Stimulated activated CD8-positive, alpha-beta memory T cell treated with anti-CD3 and anti-CD28 coated beads, Interleukin-12 subunit alpha, Interleukin-12 subunit beta, amount 100 ng/mL, for 24 hours (primary cell): ENCODE results near the gene SDHAF3.
"Not testable (repeated sequence)": the region's sequence is repeated elsewhere in the genome, so short reads cannot be mapped to it uniquely, and the experiment has no call there.

Source experiments
- DNase-seq: peaks from one replicate; pipeline ENCODE4 v3.0.0-alpha.2; 2020; ENCODE audit errors: extremely low read depth

SDHAF3 gene

DNA sequence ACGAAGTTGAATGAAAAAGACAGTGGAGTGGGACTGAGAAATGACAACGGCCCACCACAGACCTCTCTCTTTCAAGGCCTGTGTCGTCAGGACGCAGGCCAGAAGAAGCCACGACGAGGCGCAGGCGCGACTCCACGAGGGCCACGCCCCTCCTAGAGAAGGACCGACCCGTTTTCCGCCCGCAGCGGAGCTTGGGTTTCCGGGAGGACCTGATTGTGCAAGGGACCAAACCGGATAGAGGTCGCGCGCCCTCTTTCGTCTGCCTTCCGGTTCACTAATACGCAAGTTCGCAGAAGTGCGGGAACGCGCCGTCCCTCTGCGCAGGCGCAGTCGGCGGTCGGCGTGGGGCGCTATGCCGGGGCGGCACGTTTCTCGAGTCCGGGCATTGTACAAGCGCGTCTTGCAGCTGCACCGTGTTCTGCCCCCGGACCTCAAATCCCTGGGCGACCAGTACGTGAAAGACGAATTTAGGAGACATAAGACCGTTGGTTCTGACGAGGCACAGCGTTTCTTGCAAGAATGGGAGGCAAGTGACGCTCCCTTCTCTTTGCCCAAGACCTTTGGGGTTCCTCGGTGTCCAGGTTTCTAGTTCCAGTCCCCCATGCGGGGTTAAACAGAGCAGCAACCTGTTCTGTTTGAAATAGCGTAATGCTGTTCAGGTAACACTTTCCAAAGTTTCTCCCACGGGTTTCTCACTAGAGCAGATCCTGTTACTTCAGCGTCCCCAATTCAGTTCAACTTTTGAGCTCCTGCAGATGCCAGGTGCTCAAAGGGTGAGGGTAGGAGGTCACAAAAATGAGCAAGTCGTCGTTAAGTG lies at the start of gene SDHAF3:
Gene SDHAF3 (plus strand): TSS at position 327 of the 817 bp plus-strand sequence. CDS start 26 bp downstream, at position 353.
- peak; percentile 98 for DNase-seq

DNA sequence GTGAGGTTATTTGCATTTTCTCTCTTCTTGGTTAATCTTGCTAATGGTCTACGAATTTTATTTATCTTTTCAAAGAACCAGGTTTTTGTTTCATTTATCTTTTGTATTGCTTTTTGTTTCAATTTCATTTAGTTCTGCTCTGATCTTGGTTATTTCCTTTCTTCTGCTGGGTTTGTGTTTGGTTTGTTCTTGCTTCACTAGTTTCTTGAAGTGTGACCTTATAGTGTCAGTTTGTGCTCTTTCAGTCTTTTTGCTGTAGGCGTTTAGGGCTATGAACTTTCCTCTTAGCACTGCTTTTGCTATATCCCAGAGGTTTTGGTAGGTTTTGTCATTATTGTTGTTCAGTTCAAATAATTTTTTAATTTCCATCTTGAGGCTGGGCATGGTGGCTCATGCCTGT lies 45.5 kb upstream of the SDHAF3 start:
- not testable (repeated sequence) for DNase-seq

DNA sequence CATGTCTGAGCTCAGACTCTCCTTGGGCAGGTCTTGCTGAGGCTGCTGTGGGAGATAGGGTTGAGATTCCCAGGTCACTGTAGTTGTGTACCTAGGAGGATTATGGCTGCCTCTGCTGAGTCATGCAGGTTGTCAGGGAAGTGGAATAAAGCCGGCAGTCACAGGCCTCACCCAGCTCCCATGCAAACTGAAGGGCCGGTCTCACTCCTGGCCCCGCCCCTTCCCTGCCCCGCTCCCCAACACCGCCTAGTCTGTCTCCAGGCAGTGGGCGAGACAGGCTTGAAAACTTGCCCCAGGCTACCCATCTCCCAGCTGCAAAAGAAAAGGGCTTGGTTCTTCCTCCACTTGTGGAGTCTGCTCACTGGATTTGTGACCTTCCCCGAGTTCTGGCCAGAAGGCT lies 41.6 kb upstream of the SDHAF3 start:
- DNase-seq: no peak

DNA sequence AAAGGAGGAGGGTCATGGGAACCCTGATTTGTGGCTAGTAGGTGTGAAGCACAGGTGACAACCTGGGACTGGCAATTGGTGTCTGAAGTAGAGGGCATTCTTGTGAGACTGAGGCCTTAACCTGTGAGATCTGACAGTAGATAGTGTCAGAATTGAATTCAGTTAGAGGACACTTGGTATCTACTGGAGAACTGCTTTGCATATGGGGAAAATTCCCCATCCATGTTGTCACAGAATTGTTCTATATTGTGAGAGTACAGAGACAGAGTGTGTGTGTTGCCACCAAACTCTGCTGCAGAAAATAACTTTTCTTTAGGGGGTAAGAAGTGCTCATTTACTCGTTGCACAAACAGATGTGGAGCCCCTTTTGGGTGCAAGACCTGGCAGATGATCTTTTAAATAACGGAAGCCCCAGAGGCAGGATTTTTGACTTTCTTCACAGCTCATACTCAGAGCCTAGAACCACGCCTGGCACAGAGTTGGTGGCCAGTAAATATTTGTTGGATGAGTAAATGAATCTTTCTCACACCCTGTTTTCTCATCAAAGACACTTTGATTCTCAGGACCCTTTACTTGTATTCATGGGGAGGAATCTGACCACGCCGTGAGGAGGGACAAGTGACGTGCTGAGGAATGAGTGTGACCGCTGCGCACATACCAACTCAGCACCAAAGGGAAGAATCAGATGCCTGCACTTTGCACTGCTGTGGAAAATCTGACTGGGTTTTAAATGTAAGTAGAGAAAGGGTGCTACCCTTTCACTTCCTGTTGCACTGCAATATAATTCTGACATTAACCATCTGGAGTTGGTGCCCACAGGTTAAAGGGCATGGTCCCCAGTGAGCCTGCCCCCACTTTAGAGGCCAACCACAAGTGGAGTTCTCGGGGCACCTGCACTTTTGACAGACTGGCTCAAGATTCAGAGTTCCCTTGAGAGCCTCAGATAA lies 39.2 kb upstream of the SDHAF3 start:
- DNase-seq: no peak

DNA sequence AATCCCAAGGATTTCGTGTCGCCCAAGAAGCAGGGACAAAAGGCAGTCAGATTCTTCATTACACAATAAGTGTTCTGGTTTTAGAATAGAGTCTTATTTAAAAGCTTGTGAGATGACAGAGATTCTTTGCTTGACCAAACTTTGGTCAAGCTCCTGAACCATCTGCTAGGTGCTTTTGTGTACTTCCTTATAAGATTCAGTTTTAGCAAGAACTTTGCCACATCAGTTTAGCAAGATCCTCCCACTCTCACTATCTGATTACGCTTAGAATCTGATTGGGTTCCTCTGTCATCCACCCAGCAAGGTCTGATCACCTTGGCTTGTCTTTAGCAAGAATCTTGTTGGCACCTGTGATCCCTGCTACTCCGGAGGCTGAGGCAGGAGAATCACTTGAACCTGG lies 38.2 kb upstream of the SDHAF3 start:
- DNase-seq: no peak

DNA sequence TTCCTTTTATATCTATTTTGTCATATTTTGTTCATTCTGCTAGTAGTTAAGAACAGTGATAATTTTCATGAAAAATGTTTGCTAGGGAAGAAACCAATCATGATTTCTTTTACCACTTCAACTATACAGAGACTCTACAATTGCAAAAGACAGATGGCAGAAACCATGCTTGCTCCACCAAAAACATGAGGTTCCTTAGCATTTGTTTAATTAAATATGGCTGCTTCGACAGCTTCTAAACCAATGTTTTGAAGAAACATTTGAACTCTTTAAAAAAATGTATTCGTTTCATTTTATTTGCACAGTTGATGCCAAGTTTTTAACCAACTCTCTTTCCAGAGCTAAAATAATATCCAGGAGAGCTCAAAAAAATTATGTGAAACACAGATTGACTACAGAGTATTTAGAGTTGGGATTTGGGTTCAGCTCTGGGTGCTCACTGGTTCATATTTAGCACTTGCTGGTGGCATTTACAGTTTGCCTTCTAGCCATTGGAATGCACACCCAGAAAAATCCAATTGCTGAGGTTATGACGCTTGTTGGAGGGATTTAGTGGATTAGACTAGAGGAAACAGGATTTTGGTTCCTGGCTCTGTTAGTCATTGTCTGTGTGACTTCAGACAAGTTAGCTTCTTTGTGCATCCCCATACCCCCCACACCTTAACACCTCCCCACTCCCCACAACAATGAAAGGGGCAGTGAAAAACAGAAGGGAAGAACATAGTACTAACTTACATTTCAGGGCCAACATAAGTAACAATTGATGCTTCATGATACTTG lies 35.8 kb upstream of the SDHAF3 start:
- no peak for DNase-seq

DNA sequence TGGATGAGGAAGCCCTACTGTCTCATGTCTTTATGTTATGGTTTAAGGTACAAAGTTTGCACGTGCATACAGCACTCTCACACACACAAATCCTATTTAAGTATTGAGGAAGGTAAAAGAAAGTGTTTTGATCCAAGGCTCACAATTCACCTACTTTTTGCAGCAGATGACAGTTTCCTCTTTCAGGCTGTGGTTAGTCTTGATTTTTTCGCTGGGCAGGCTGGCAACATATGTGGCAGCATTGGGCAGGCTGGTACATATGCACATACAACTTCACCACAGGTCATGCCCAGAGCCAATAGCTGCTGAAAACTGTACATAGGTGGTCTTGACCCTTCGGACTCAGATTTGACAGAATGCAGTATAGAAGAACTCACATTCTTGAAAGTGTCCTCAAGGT lies 29.1 kb upstream of the SDHAF3 start:
- DNase-seq: no peak

DNA sequence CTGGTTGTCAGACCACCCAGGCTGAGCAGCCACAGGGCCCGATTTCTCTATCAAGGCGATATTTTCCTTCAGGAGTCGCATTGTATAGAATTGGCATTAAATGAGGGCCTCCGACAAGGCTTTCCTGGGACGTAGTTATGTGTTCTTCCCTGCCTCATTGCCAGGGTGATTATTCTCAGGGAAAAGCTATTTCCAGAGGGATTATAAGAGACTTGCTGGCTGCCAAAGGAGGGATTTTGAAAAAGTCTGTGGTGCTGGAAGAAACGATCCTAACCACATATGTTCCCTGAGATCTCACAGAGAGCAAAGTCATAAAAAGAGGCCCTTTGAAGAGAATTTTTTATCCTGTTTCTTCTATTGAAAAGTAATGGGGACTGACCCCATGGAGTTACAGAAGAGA lies 27.7 kb upstream of the SDHAF3 start:
- no peak for DNase-seq

DNA sequence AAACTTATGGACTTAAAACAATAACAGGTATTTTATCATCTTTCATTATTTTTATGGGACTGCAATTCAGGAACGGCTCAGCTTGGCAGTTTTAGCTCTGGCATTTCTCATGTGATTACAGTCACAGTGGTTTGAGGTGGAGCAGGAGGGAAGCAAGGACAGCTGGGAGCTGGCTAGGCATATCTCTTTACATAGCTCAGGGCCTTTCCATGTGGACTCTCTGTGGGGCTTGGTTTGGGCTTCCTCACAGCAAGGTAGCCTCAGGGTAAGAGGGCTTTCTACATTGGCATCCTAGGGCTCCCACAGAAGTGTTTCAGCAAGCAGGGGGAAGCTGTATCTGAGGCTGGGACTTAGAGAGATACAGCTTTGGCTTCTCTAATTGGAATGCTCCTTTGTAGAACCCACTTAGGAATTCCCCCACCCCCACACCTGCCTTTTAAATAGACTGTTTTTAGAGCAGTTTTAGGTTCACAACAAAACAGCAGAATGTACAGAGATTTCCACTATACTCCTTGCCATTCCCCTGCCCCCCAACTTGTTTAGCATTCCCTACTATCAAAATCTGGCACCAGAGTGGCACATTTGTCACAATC lies 26.6 kb upstream of the SDHAF3 start:
- DNase-seq: no peak

DNA sequence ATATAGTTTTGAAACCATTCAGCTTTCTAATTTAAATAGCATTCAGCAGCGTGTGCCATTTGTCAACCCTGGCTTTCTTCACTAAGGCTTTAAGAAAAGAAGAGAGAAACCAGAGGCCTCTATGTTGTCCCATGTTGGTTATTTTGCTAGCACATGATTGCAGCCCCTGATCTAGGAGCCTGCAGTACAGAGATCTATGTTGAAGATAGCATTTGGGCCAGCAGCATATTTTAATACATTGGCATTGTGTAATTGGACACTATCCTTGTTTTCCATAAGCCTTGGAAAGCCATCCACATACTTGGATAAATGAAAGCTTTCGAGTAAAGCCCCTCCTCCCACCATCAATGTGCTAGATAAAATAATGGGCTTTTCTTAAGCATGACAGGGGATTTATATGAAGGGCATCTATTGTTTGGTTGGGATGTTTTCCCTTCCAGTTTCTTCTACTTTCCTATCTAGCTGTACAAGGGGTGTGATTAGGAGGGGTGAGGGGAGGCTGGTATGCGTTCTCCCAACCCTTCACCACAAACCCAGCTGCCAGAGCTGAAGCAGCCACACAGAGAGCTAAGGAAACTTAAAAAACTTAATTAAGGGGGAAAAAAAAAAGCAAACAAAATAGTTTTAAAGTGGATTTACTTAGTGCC lies 23.1 kb upstream of the SDHAF3 start:
- DNase-seq: no peak

DNA sequence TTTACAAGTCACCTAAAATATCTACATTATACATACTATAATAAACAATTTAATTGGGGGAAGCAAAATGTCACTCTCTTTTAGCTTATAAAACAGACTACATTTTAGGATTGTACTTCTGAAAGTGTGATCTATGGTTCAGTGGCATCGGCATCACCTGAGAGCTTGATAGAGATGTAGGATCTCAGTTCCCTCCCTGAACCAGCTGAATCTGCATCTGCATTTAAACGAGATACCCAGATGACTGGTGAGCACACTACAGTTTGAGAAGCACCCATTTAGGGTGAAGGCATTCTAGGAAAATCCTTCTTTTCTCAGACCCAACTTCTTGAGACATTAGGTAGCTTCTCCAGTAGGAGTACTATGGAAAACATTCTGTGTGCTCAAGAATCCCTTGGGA lies 21.5 kb upstream of the SDHAF3 start:
- no peak for DNase-seq

DNA sequence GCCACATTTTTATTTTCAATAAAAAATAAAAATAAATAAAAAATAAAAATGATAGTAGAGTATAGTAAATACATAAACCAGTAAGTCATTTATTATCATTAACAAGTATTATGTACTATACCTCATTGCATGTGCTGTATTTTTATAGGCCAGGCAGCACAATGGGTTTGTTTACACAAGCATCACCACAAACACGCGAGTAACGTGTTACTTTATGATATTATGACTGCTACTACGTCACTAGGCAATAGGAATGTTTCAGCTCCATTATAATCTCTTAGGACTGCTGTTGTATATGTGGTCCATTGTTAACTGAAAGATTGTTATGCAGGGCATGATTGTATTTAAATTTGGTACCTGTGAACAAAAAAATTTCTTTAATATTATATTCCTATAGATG lies 20.8 kb upstream of the SDHAF3 start:
- DNase-seq: no peak

DNA sequence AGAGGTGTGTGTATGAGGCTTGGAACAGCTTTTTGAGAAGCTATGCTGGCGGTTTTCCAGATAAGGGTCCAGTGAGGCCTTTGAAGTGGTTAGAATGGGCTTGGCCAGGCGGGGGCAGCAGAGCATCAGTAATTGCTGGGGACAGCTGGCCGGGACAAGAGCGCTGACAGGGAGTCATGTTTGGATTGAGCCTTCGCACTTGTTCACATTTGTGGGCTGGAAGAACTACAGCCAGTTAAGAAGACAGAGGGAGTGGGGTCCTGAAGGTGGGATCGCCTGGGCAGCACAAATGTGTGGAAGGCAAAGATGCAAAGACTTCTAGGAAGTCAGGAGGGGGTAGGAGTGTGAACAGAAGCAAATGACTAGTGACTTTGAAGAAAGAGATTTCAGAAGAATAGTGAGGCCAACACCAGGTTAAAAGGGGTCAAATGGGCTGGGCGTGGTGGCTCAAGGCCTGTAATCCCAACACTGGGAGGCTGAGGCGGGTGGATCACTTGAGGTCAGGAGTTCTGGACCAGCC lies 12.7 kb upstream of the SDHAF3 start:
- DNase-seq: no peak

DNA sequence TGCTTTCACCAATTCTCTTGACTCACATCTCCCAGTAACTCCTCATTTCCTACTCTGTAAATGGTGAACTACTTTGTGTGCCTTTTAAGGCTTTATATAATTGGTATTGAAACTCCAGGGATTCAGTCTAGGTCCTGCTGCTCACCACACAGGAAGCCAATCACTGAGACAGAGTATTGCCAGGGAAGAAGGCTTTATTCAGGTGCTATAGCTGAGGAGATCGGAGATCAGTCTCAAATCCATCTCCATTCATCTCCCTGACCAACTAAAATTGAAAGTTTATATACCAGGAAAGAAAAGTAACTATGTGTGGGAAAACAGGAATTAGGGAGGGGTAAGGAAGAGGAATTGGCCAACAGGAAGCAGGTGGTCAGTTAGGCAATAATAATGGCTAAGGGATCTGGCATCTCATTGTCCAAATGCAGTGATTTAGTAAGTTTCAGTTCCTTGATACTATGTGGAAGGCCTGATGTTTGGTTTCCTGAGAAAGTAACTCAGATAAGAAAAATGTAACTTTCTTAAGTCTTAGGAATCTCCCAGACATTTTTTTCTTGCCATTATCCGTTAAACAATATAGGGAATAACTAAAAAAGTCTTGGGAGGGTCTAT lies 10.2 kb upstream of the SDHAF3 start:
- no peak for DNase-seq

DNA sequence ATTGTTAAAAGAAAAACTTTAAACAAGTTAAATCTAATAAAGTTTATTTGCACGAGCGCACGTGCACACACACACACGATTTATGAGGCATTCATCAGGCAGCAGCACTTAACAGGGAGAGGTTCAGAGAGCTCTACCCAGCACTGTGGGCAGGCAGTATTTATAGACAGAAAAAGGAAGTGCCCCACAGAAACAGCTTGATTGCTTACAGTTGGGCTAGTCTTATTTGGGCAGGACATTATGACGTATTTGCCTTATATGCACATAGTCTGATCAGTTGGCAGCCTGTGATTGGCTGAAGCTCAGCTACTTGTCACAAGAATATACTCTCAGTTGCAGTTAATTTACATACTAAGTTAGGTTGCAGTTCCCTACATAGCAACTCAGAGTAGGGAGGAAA lies 1.2 kb upstream of the SDHAF3 start:
- no peak for DNase-seq

DNA sequence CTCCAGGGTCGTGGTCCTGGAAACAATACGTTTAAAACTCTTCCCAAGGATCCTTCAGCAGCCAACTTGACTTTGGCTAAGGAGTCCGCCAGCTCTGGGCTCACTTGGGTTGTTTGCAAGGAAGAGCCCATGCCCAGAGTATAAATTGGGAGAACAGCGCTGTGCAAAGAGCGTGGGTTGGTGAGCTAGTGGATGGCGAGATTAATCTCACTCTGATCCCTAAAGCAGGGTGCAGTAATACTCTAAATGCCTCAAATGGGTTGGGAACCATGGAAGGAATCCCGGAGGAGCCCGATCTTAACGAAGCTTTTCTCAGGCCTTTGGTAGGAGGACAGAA lies 495 bp upstream of the SDHAF3 start:
- no peak for DNase-seq

DNA sequence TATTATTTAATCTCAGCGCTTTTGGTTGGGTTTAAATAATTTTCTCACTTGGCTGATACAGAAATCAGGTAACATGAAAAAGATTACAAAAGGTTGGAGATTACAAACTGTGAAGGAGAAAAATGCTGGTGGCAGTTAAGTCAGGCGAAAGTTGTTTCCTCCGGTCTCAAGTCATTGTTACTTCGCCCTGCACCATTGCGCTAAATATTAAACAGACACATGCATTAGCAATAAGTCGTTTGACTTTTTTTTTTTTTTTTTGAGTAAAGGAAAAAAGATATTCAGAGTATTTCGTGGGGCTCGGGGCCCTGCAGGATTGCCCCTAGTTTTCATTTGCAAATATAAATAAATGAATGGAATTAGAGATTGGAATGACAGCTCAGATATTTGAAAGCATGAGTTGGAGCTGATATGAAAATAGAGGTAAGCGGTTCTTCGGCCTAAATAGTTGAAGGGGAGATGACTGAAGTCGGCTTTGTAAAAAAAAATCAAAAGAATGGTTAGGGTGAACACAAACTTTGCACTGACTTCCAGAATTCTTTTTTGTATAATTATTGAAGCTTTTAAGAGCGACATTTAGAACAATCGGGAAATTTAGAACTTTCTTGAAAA lies 914 bp downstream of the SDHAF3 start:
- DNase-seq: no peak

DNA sequence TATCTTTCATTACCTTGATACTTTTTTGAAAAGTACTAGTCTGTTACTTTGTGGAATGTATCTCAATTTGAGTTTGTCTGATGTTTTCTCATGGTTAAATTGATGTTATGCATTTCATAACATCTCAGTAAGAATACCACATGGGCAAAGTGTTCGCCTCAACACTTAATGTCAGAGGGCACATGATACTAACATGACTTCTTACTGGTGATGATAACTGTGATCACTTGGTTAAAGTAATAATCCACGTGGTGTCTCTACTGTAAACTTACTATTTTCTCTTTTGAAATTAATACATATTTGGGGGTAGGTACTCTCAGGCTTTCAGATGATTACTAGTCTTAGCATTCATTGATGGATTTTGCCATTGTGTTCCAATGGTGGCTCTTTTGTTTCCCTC lies 2.2 kb downstream of the SDHAF3 start:
- DNase-seq: no peak

DNA sequence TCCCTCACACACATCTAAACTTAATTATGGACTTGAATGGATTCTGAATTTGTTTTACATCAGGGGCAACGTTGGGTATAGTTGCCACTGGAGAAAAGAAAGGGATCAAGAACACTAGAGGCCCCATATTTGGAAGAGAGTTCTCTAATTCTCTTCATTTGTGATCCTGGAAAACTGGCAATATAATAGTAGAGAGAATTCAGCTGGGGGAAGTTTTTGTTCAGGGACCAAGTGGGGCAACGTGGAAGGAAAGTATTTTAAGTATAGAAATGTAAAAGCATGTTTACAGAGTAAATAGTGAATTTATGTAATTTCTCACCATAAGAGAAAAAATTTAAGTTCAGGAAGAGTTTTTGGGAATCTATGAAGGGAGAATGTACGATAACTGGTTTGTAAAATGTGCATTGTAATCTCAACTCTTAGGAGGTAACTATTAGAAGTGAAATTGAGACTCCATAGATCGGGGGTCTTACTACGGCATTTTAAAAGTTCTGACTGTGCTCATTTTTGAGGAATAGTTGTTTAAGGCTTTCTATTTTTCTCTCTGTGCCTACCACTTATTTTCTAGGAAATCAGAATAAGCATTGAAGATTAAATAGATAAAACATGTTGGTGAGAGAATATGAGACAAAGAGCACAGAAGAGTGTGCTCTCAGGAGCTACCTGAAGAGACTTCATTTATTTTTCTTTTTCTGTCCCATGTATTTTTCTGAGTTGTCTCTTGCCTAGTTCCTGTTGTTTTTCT lies 3.4 kb downstream of the SDHAF3 start:
- no peak for DNase-seq
